GM12878 (cell line): Measurements from ENCODE around the gene HOXC13. TPM values are rescaled to one million over a fixed set of nuclear protein-coding genes. Genes with fewer than 3 reads are reported as not detected.

Experiments used
- ATAC-seq: fragments of 200-7000 bp; cut with Tn5 transposase; 3 replicates; pipeline ENCODE4 v1.9.1; 2020; ENCODE audit warnings: mild to moderate bottlenecking, moderate library complexity
- BruUV-seq: library from RNA; stranded (reverse); fragments of 400-500 nt; replicated peaks from 2 replicates; lab custom pipeline; 2021; lab: Mats Ljungman, UMichigan
- CTCF ChIA-PET: fragments of 300-600 bp; sonication (Branson Sonifier 250); formaldehyde crosslinking; extraction: SDS; loops from one replicate; lab custom pipeline; 2021; ENCODE audit warnings: inconsistent platforms; lab: Yijun Ruan, JAX
- POLR2A ChIA-PET: fragments of 350-600 bp; formaldehyde crosslinking; extraction: SDS; loops from one replicate; lab custom pipeline; 2021; ENCODE audit warnings: inconsistent platforms; lab: Charles Lee
- RAD21 ChIA-PET: fragments of 300-600 bp; sonication (Branson Sonifier 250); formaldehyde crosslinking; loops from one replicate; lab custom pipeline; 2023; ENCODE audit warnings: antibody characterized with exemption; ENCODE audit not compliant: unreplicated experiment; lab: Charles Lee
- SMC1A ChIA-PET: fragments of 300-600 bp; sonication (Branson Sonifier 250); formaldehyde crosslinking; loops from one replicate; lab custom pipeline; 2023; ENCODE audit not compliant: unreplicated experiment, uncharacterized antibody; lab: Charles Lee
- DNase-seq: peaks from one replicate; pipeline ENCODE4 v3.0.0-alpha.2; 2011; ENCODE audit warnings: low read depth, low spot score
- FAIRE-seq: peaks from 3 replicates; lab custom pipeline; 2011; peaks lifted over from hg19 to GRCh38; lab: Jason Lieb, UNC
- H2AFZ ChIP-seq: 2 replicates; pipeline ENCODE4 v1.6.0; 2011; ENCODE audit warnings: low read depth, low read length, control low read depth; ENCODE audit not compliant: control insufficient read depth
- H3K27ac ChIP-seq: 2 replicates; pipeline ENCODE4 v1.5.1; 2011; ENCODE audit warnings: control low read depth; ENCODE audit not compliant: control insufficient read depth, insufficient read depth
- H3K27me3 ChIP-seq, 2 experiments: replicated peaks in 1 of 2; 2 replicates each; pipeline versions ENCODE4 v1.6.0 to v1.6.1; 2011; ENCODE audit warnings: low read length in 1 of 2; ENCODE audit not compliant: control insufficient read depth in 2 of 2, insufficient read depth in 2 of 2
- H3K36me3 ChIP-seq, 2 experiments: 2 replicates each; pipeline ENCODE4 v1.5.1; 2011; ENCODE audit warnings: low read length in 1 of 2; ENCODE audit not compliant: control insufficient read depth in 2 of 2, insufficient read depth in 2 of 2
- H3K4me1 ChIP-seq: 2 replicates; pipeline ENCODE4 v1.6.1; 2011; ENCODE audit warnings: mild to moderate bottlenecking, low read length, moderate library complexity, mixed read lengths; ENCODE audit not compliant: control insufficient read depth, insufficient read depth
- H3K4me2 ChIP-seq: 2 replicates; pipeline ENCODE4 v1.6.0; 2011; ENCODE audit warnings: control low read depth; ENCODE audit not compliant: control insufficient read depth, insufficient read depth
- H3K4me3 ChIP-seq: fragments of 200-600 bp; sonication (generic); 2 replicates; pipeline ENCODE4 v1.5.1; 2016
- H3K79me2 ChIP-seq: 2 replicates; pipeline ENCODE4 v1.6.0; 2011; ENCODE audit warnings: low read length; ENCODE audit not compliant: control insufficient read depth, insufficient read depth
- H3K9ac ChIP-seq: 2 replicates; pipeline ENCODE4 v1.8.0; 2011; ENCODE audit warnings: low read length, control low read depth, mixed read lengths; ENCODE audit not compliant: control insufficient read depth, insufficient read depth
- H3K9me3 ChIP-seq: replicated peaks from 3 replicates; pipeline ENCODE4 v1.5.1; 2011; ENCODE audit warnings: mild to moderate bottlenecking, low read length; ENCODE audit not compliant: control insufficient read depth, insufficient read depth
- H4K20me1 ChIP-seq: 2 replicates; pipeline ENCODE4 v1.6.0; 2011; ENCODE audit not compliant: control insufficient read depth, insufficient read depth
- ATF3 ChIP-seq: IDR thresholded peaks from 2 replicates; pipeline ENCODE4 v1.6.1; 2011; ENCODE audit warnings: low read depth, mild to moderate bottlenecking, low read length, moderate library complexity, borderline replicate concordance; ENCODE audit errors: extremely low read depth
- CTCF ChIP-seq, 3 experiments: IDR thresholded peaks in 2 of 3; conservative IDR thresholded peaks in 1 of 3; 2 replicates each; pipeline ENCODE4 v1.5.1; 2011; ENCODE audit warnings: low read depth in 3 of 3, low read length in 3 of 3, mild to moderate bottlenecking in 3 of 3, control low read depth in 2 of 3, moderate library complexity in 2 of 3, inconsistent platforms in 1 of 3, mixed read lengths in 1 of 3; ENCODE audit not compliant: control insufficient read depth in 2 of 3, insufficient read depth in 1 of 3; ENCODE audit errors: extremely low read depth in 1 of 3
- E2F8 ChIP-seq: fragments of 450-650 bp; IDR thresholded peaks from 2 replicates; pipeline ENCODE4 v1.6.1; 2018; ENCODE audit warnings: mild to moderate bottlenecking, low read depth, moderate library complexity; ENCODE audit not compliant: partially characterized antibody
- EED ChIP-seq: sonication (generic); IDR thresholded peaks from 2 replicates; pipeline ENCODE4 v1.6.1; 2016; ENCODE audit warnings: antibody characterized with exemption, low read depth
- ETV6 ChIP-seq, 2 experiments: fragments of 450-650 bp in 1 of 2; IDR thresholded peaks in 1 of 2; conservative IDR thresholded peaks in 1 of 2; 2 replicates each; pipeline ENCODE4 v1.6.1; 2014; ENCODE audit warnings: antibody characterized with exemption in 1 of 2, borderline replicate concordance in 1 of 2, low read depth in 1 of 2, mild to moderate bottlenecking in 1 of 2, moderate library complexity in 1 of 2
- HDAC2 ChIP-seq: fragments of 200-600 bp; sonication (generic); IDR thresholded peaks from 2 replicates; pipeline ENCODE4 v1.6.1; 2017
- MEF2B ChIP-seq: fragments of 450-650 bp; IDR thresholded peaks from 2 replicates; pipeline ENCODE4 v1.6.1; 2018; ENCODE audit warnings: mild to moderate bottlenecking, moderate library complexity; ENCODE audit not compliant: partially characterized antibody, poor library complexity, severe bottlenecking
- NFXL1 ChIP-seq: fragments of 450-650 bp; IDR thresholded peaks from 2 replicates; pipeline ENCODE4 v1.6.1; 2017; ENCODE audit warnings: antibody characterized with exemption, mild to moderate bottlenecking, borderline replicate concordance
- NKRF ChIP-seq: fragments of 450-650 bp; conservative IDR thresholded peaks from 2 replicates; pipeline ENCODE4 v1.6.1; 2017; ENCODE audit warnings: mild to moderate bottlenecking, moderate library complexity
- SPI1 ChIP-seq: IDR thresholded peaks from 2 replicates; pipeline ENCODE4 v1.6.1; 2011; ENCODE audit warnings: low read depth, mild to moderate bottlenecking, low read length, moderate library complexity, borderline replicate concordance; ENCODE audit not compliant: insufficient read depth
- TAF1 ChIP-seq: IDR thresholded peaks from 2 replicates; pipeline ENCODE4 v1.6.1; 2011; ENCODE audit warnings: mild to moderate bottlenecking, low read depth, low read length, borderline replicate concordance
- USF2 ChIP-seq: IDR thresholded peaks from 2 replicates; pipeline ENCODE4 v1.6.1; 2011; ENCODE audit warnings: low read depth, low read length, improper control_type of control experiment, borderline replicate concordance
- ZNF622 ChIP-seq: fragments of 450-650 bp; IDR thresholded peaks from 2 replicates; pipeline ENCODE4 v1.6.1; 2017; ENCODE audit warnings: mild to moderate bottlenecking, inconsistent platforms
- WGBS: methylation state at CpG from one replicate; pipeline ENCODE4 v1.1.6; 2016; ENCODE audit warnings: low lambda C conversion rate; ENCODE audit not compliant: insufficient replicate concordance, insufficient coverage; ENCODE audit errors: missing lambda C conversion rate; 5-methylcytosine and 5-hydroxymethylcytosine counted together
- in situ Hi-C: fragments of 300-500 bp; cut with MboI; formaldehyde crosslinking; loops from 9 replicates; pipeline ENCODE4 v1.14.3; 2018; ENCODE audit warnings: mixed read lengths
- intact Hi-C: fragments of 100-400 bp; cut with micrococcal nuclease; formaldehyde crosslinking; loops from one replicate; pipeline ENCODE4 v1.14.2; 2022; ENCODE audit not compliant: unreplicated experiment
- polyA plus RNA-seq, 11 experiments: library from polyadenylated mRNA; depleted of rRNA in 4 of 11; unstranded in 6 of 11; stranded (reverse) in 5 of 11; fragments of >200 nt; fragmentation: Nextera tagmentation in 4 of 11; fragmentation: Illumina TruSeq in 1 of 11; extraction: Ambion mirVana in 4 of 11; extraction: Trizol in 1 of 11; gene quantifications; 1 replicate in 1 of 11; 2 replicates in 10 of 11; pipeline versions ENCODE4 v1.2.1 to v1.2.3, GENCODE V29; 2011 to 2016; ENCODE audit warnings: inconsistent platforms in 2 of 11, missing spikeins in 2 of 11, low read depth in 1 of 11
- total RNA-seq, 4 experiments: library from RNA; depleted of rRNA in 3 of 4; stranded (reverse); fragments of >200 nt in 3 of 4; fragmentation: Illumina TruSeq in 1 of 4; extraction: Trizol in 1 of 4; gene quantifications; 2 replicates each; pipeline versions ENCODE4 v1.2.1 to v1.2.3, GENCODE V29; 2013 to 2021

The HOXC13 gene
- total and polyA plus RNA-seq, 10 of the 15 experiments (the other 5 are each of a cell fraction or from before 2014, with no cell fraction given), result not detected

- intact Hi-C loops, result loop anchor here (10.0 kb wide), 2 partner anchors 188 to 278 kb away; no protein-coding TSS in a partner anchor
- DNase-seq (no peak), FAIRE-seq (no peak), ATAC-seq (no peak)
- H3K27me3 ChIP-seq, result peaks cover 32 to 49% of the 10 kb centered on the region in 2 experiments
- no peak overlapping the region for H3K9ac ChIP-seq
- H3K4me3 ChIP-seq, result no peak overlapping the region
- no peaks in the 10 kb centered on the region for H3K9me3 ChIP-seq
- H3K4me2 ChIP-seq, result no peak overlapping the region
- H3K27ac ChIP-seq, result no peak overlapping the region
- ChIA-PET CTCF (no interaction called here), RAD21 (no interaction called here), SMC1A (no interaction called here), POLR2A (no interaction called here)
- in situ Hi-C loops, result no loop called here
- no peaks in the 10 kb centered on the region for H4K20me1 ChIP-seq
- no peak overlapping the region for H2AFZ ChIP-seq
- WGBS, result 21% methylated on average over 26 of the region's 26 CpGs
- peaks cover 23% of the 10 kb centered on the region for H3K4me1 ChIP-seq
- no TSS peak for BruUV-seq
- H3K36me3 ChIP-seq, result no peaks in the 10 kb centered on the region
- no peaks in the 10 kb centered on the region for H3K79me2 ChIP-seq
- TF ChIP-seq NFXL1 (no peak), SPI1 (no peak), EED (no peak), TAF1 (no peak), CTCF (IDR thresholded peaks at IDR 0.05 in 2 of 3, conservative IDR thresholded peaks at IDR 0.05 in 1 of 3; ENCODE audit: control insufficient read depth in 2 of 3, extremely low read depth in 1 of 3, insufficient read depth in 1 of 3, low read depth in 3 of 3, low read length in 3 of 3) (no peak), HDAC2 (no peak), ETV6 (conservative IDR thresholded peaks at IDR 0.05 in 1 of 2, IDR thresholded peaks at IDR 0.05 in 1 of 2; ENCODE audit: borderline replicate concordance in 1 of 2, low read depth in 1 of 2) (no peak), E2F8 (no peak), ZNF622 (no peak), NKRF (no peak), ATF3 (no peak), MEF2B (no peak), USF2 (no peak)
These were observed 44.3 kb downstream of the HOXC13 start for GRCh38 chr12:53982648-53983567.
